ENCODE results near the gene SLC44A5. TPM values are rescaled to one million over a fixed set of nuclear protein-coding genes. Genes with fewer than 3 reads are reported as not detected.
"Not testable (repeated sequence)": the region's sequence is repeated elsewhere in the genome, so short reads cannot be mapped to it uniquely, and the experiment has no call there.

SLC44A5 gene
- total RNA-seq, 2 donors from 2014 or later, result 1.2 to 2.0 TPM

- no peak for TF ChIP-seq CTCF (IDR thresholded peaks at IDR 0.05)
- DNase-seq (ENCODE audit: low spot score), result no peak
- H3K9me3 ChIP-seq, result peaks cover 0 to 18% of the 10 kb centered on the region in 2 donors
- H3K27me3 ChIP-seq, result no peaks in the 10 kb centered on the region
- no peak overlapping the region for H3K27ac ChIP-seq
- no peak overlapping the region for H3K4me3 ChIP-seq
- no peaks in the 10 kb centered on the region for H3K4me1 ChIP-seq
- H3K36me3 ChIP-seq, result no peaks in the 10 kb centered on the region
These were observed 249.7 kb downstream of the SLC44A5 start for GRCh38 chr1:75361260-75361659.

- H3K27ac ChIP-seq; H3K9me3 ChIP-seq; H3K27me3 ChIP-seq; H3K4me3 ChIP-seq; H3K36me3 ChIP-seq; H3K4me1 ChIP-seq; DNase-seq (ENCODE audit: low spot score): not testable (repeated sequence)
These were observed 256.6 kb downstream of the SLC44A5 start for GRCh38 chr1:75354267-75354666.

GRCh38 chr1:75353051-75353450 is 257.9 kb downstream of the SLC44A5 start:
- TF ChIP-seq CTCF (IDR thresholded peaks at IDR 0.05), result no peak
- no peak overlapping the region for H3K4me3 ChIP-seq
- no peaks in the 10 kb centered on the region for H3K4me1 ChIP-seq
- no peak for DNase-seq (ENCODE audit: low spot score)
- no peaks in the 10 kb centered on the region for H3K36me3 ChIP-seq
- H3K9me3 ChIP-seq, result no peaks in the 10 kb centered on the region
- H3K27ac ChIP-seq, result no peak overlapping the region
- H3K27me3 ChIP-seq, result no peaks in the 10 kb centered on the region

- Histone ChIP-seq H3K9me3 (no peaks in the 10 kb centered on the region), H3K27ac (no peak overlapping the region), H3K27me3 (no peaks in the 10 kb centered on the region), H3K4me3 (no peak overlapping the region), H3K36me3 (no peaks in the 10 kb centered on the region), H3K4me1 (no peaks in the 10 kb centered on the region)
- TF ChIP-seq CTCF (IDR thresholded peaks at IDR 0.05), result no peak
- DNase-seq (ENCODE audit: low spot score), result no peak
These were observed 265.2 kb downstream of the SLC44A5 start for GRCh38 chr1:75345538-75346292.

GRCh38 chr1:75342786-75343185 is 268.1 kb downstream of the SLC44A5 start:
- Histone ChIP-seq H3K36me3 (no peaks in the 10 kb centered on the region), H3K27me3 (no peaks in the 10 kb centered on the region), H3K9me3 (no peaks in the 10 kb centered on the region), H3K4me3 (no peak overlapping the region), H3K4me1 (no peaks in the 10 kb centered on the region), H3K27ac (no peak overlapping the region)
- DNase-seq (ENCODE audit: low spot score), result no peak
- no peak for TF ChIP-seq CTCF (IDR thresholded peaks at IDR 0.05)

- no peaks in the 10 kb centered on the region for H3K27me3 ChIP-seq
- H3K4me1 ChIP-seq, result no peaks in the 10 kb centered on the region
- no peak for TF ChIP-seq CTCF (IDR thresholded peaks at IDR 0.05)
- no peak overlapping the region for H3K27ac ChIP-seq
- no peak overlapping the region for H3K4me3 ChIP-seq
- no peak for DNase-seq (ENCODE audit: low spot score)
- no peaks in the 10 kb centered on the region for H3K9me3 ChIP-seq
- no peaks in the 10 kb centered on the region for H3K36me3 ChIP-seq
These were observed 269.4 kb downstream of the SLC44A5 start for GRCh38 chr1:75341537-75341936.

Measured in right atrium auricular region (tissue), 2 donors.